Measurements from ENCODE around the gene FTL.

The FTL gene

GRCh38 chr19:48946463-48947257, 18.4 kb upstream of the FTL start:
- DNase-seq = no peak

DNA sequence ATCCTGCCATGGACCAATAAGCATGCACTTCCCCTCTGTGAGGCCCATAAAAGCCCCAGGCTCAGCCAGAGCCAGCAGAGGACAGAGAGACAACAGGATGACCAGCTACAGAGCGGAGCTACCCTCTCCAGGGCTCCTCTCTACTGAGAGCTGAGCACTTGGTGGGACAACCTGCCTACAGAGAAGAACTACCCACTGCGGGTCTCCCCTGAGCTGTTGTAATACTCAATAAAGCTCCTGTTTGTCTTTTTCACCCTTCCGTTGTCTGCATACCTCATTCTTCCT, 17.9 kb upstream of the FTL start:
- DNase-seq = no peak

- no peak for DNase-seq
These were observed 14.9 kb upstream of the FTL start for GRCh38 chr19:48950159-48950558.

DNA sequence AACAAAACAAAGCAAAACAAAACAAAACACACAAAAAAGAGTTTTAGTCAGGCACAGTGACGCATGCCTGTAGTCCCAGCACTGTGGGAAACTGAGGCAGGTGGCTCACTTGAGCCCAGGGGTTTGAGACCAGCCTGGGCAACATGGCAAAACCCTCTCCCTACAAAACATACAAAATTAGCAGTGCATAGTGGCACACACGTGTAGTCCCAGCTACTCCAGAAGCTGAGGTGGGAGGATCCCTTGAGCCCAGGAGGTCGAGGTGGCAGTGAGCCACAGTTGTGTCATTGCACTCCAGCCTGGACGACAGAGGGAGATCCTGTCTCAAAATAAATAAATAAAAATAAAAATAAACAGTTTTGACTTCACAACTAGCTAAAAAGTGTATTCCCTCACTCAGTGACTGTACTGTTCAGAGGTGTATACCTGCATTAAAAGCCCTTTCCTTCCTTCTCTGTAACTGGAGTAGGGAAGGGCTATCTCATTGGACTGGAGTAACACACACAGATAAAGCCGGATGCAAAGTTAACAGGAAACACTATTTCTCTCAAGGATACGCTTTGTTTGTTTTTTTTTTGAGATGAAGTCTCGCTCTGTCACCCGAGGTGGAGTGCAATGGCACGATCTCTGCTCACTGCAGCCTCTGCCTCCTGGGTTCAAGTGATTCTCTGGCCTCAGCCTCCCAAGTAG, 14.1 kb upstream of the FTL start:
- no peak for DNase-seq

- DNase-seq = no peak
These were observed 12.0 kb upstream of the FTL start for GRCh38 chr19:48953141-48953540.

DNA sequence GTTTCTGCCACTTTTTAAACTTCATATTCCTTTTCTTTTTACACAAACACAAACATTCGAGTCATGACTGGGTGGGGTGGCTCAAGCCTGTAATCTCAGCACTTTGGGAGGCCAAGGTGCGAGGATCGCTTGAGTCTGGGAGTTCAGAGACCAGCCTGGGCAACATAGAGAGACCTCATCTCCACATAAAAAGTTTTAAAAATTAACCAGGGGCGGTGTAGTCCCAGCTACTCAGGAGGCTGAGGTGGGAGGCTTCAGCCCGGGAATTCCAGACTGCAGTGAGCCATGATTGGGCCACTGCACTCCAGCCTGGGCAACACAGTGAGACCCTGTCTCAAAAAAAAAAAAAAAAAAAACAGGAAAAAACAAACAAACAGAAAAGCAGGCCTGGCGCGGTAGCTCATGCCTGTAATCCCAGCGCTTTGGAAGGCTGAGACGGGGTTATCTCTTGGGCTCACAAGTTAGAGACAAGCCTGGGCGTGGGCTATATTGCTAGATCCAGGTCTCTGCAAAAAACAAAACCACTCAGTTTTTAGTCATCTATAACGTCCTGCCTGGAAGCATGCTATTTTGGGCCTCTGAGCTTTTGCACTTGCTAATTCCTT, 11.0 kb upstream of the FTL start:
- no peak for DNase-seq

- peak; percentile 89 for DNase-seq
These were observed 10.4 kb upstream of the FTL start, which contains the start of gene BAX for GRCh38 chr19:48954595-48955307. BAX (plus strand) TSS chr19:48954875; CDS start chr19:48954929, 54 bp downstream.

DNA sequence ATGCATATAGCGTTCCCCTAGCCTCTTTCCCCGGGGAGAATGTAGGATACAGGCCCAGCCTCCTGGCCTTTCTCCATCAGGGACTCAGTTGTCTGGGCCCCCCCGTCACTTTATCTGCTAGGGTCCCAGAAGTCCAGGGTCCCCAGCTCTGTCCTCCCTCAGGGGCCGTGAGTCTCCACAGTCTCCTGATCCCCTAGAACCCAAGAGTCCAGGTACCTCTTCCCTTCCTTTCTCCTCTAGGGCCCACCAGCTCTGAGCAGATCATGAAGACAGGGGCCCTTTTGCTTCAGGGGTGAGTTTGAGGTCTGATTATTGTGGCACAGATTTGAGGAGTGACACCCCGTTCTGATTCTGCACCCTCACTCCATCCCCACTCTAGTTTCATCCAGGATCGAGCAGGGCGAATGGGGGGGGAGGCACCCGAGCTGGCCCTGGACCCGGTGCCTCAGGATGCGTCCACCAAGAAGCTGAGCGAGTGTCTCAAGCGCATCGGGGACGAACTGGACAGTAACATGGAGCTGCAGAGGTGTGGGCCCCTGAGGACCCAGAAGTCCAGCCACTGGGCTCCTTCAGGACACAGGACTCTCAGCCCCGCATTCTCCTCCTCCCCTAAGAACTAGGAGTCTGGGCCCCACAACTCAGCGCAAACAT, 9.7 kb upstream of the FTL start:
- no peak for DNase-seq

GRCh38 chr19:48958006-48958405, 7.1 kb upstream of the FTL start:
- DNase-seq = no peak

DNA sequence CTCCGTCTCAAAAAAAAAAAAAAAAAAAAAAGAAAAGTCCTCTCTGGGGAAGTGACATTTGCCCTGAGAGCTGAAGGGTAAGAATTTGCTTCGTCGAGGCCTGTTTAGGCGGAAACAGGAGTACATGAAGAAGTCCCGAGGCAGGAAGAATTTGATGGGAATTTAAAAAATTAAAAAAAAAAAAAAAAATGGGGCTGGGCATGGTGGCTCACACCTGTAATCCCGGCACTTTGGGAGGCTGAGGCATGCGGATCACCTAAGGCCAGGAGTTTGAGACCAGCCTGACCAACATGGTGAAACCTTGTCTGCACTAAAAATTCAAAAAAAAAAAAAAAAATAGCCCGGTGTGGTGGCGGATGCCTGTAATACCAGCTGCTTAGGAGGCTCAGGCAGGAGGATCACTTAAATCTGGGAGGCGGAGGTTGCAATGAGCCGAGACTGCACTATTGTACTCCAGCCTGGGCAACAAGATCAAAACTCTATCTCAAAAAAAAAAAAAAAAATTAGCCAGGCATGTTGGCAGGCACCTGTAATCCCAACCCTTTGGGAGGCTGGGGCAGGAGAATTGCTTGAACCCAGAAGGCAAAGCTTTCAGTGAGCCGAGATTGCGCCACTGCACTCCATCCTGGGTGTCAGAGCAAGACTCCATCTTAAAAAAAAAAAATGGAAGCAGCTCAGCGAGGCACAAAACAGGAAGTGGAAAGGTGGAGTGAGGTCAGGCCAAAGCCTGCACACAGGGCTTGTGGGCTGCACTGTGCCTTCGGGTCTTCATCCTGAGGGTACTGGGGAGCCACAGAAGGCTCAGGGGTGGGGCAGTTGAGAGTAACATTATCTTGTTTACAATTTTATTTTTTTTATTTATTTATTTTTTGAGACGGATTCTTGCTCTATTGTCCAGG, 5.5 kb upstream of the FTL start:
- DNase-seq = no peak

- no peak for DNase-seq
These were observed 4.0 kb upstream of the FTL start for GRCh38 chr19:48961051-48961649.

GRCh38 chr19:48961673-48962028, 3.5 kb upstream of the FTL start:
- no peak for DNase-seq

GRCh38 chr19:48962029-48962848, 2.9 kb upstream of the FTL start:
- no peak for DNase-seq

GRCh38 chr19:48962849-48963165, 2.3 kb upstream of the FTL start:
- DNase-seq = no peak

GRCh38 chr19:48963371-48964204, 1.5 kb upstream of the FTL start:
- no peak for DNase-seq

GRCh38 chr19:48964205-48965039, 687 bp upstream of the FTL start:
- DNase-seq = no peak

GRCh38 chr19:48965806-48966540, 864 bp downstream of the FTL start:
- peak; percentile 63 for DNase-seq

Measured in NCI-H187 treated with DMSO at 0.1 percent for 48 hours (cell line).